HepG2 (cell line): ENCODE results near the gene HIRA. TPM values are rescaled to one million over a fixed set of nuclear protein-coding genes. Genes with fewer than 3 reads are reported as not detected.

Experiments
- CCDC6 ChIP-seq: sonication (generic); formaldehyde crosslinking; IDR thresholded peaks from 2 replicates; pipeline ENCODE4 v1.8.1; 2022; ENCODE audit warnings: mild to moderate bottlenecking, missing genetic modification reagents, moderate library complexity
- HES4 ChIP-seq: sonication (generic); formaldehyde crosslinking; IDR thresholded peaks from 2 replicates; pipeline ENCODE4 v1.9.0; 2021; ENCODE audit warnings: mild to moderate bottlenecking, missing genetic modification reagents, borderline replicate concordance
- HHEX ChIP-seq: IDR thresholded peaks from 2 replicates; pipeline ENCODE4 v1.6.1; 2016; ENCODE audit warnings: control low read depth
- HIVEP1 ChIP-seq: sonication (generic); formaldehyde crosslinking; IDR thresholded peaks from 2 replicates; pipeline ENCODE4 v1.4.0; 2020; ENCODE audit warnings: mild to moderate bottlenecking, missing genetic modification reagents
- KLF12 ChIP-seq: sonication (generic); formaldehyde crosslinking; IDR thresholded peaks from 2 replicates; pipeline ENCODE4 v1.4.0; 2020; ENCODE audit warnings: missing genetic modification reagents, borderline replicate concordance
- MIER3 ChIP-seq: IDR thresholded peaks from 2 replicates; pipeline ENCODE4 v1.6.1; 2016; ENCODE audit warnings: missing compliant biosample characterization, borderline replicate concordance
- NFE2L2 ChIP-seq: fragments of 150-350 bp; IDR thresholded peaks from 2 replicates; pipeline ENCODE4 v1.6.1; 2014; ENCODE audit warnings: low read length
- PAWR ChIP-seq: sonication (generic); formaldehyde crosslinking; IDR thresholded peaks from 2 replicates; pipeline ENCODE4 v1.4.0; 2020; ENCODE audit warnings: missing genetic modification reagents, mild to moderate bottlenecking, borderline replicate concordance
- RFX1 ChIP-seq: fragments of 450-650 bp; IDR thresholded peaks from 2 replicates; pipeline ENCODE4 v1.6.1; 2017
- SIX1 ChIP-seq: sonication (generic); formaldehyde crosslinking; IDR thresholded peaks from 2 replicates; pipeline ENCODE4 v1.4.0; 2020; ENCODE audit warnings: missing genetic modification reagents, borderline replicate concordance
- TCF7 ChIP-seq: sonication (generic); IDR thresholded peaks from 2 replicates; pipeline ENCODE4 v1.6.1; 2016; ENCODE audit warnings: antibody characterized with exemption, low read depth
- XRCC5 ChIP-seq: fragments of 200-400 bp; formaldehyde crosslinking; optimal IDR thresholded peaks from 2 replicates; pipeline ENCODE3; 2017; ENCODE audit warnings: mild to moderate bottlenecking, low read length
- ZFP1 ChIP-seq: IDR thresholded peaks from 2 replicates; pipeline ENCODE4 v1.6.1; 2016
- ZNF224 ChIP-seq: sonication (generic); formaldehyde crosslinking; IDR thresholded peaks from 2 replicates; pipeline ENCODE4 v1.5.0; 2020; ENCODE audit warnings: mild to moderate bottlenecking, missing genetic modification reagents
- ZNF354B ChIP-seq: sonication (generic); formaldehyde crosslinking; IDR thresholded peaks from 2 replicates; pipeline ENCODE4 v1.8.0; 2022; ENCODE audit warnings: mild to moderate bottlenecking, missing genetic modification reagents
- ZNF773 ChIP-seq: sonication (generic); formaldehyde crosslinking; IDR thresholded peaks from 2 replicates; pipeline ENCODE4 v1.4.0; 2020; ENCODE audit warnings: missing genetic modification reagents, borderline replicate concordance
- ZSCAN12 ChIP-seq: sonication (generic); formaldehyde crosslinking; IDR thresholded peaks from 2 replicates; pipeline ENCODE4 v1.9.0; 2021; ENCODE audit warnings: mild to moderate bottlenecking, missing genetic modification reagents
- polyA plus RNA-seq, 8 experiments: library from polyadenylated mRNA; depleted of rRNA in 3 of 8; stranded (reverse) in 7 of 8; unstranded in 1 of 8; fragments of >200 nt; fragmentation: Illumina TruSeq in 4 of 8; extraction: Trizol in 4 of 8; gene quantifications; 2 replicates each; pipeline versions ENCODE4 v1.2.1 to v1.2.3, GENCODE V29; 2011 to 2016; ENCODE audit warnings: low read depth in 4 of 8, missing spikeins in 1 of 8, mixed read lengths in 1 of 8; ENCODE audit not compliant: insufficient read depth in 1 of 8
- total RNA-seq, 5 experiments: library from RNA; depleted of rRNA; stranded (reverse); fragments of >200 nt; fragmentation: Illumina TruSeq; extraction: Trizol; gene quantifications; 2 replicates each; pipeline ENCODE4 v1.2.3, GENCODE V29; 2016; ENCODE audit warnings: low read depth in 1 of 5
- TF ChIP-seq, protein P1 (sequence below), 2 experiments: sonication (generic) in 1 of 2; formaldehyde crosslinking in 1 of 2; IDR thresholded peaks; 2 replicates each; pipeline versions ENCODE4 v1.6.1 to v1.9.0; 2014 to 2022; ENCODE audit warnings: antibody characterized with exemption in 1 of 2, borderline replicate concordance in 1 of 2, inconsistent platforms in 1 of 2, low read depth in 1 of 2, missing genetic modification reagents in 1 of 2
- TF ChIP-seq, protein P2 (sequence below): sonication (generic); formaldehyde crosslinking; IDR thresholded peaks from 2 replicates; pipeline ENCODE4 v1.4.0; 2020; ENCODE audit warnings: missing genetic modification reagents

The HIRA gene
- total and polyA plus RNA-seq, 2 of the 13 experiments (the other 11 are each of a cell fraction or from before 2014, with no cell fraction given) = 21.5 to 29.2 TPM

DNA sequence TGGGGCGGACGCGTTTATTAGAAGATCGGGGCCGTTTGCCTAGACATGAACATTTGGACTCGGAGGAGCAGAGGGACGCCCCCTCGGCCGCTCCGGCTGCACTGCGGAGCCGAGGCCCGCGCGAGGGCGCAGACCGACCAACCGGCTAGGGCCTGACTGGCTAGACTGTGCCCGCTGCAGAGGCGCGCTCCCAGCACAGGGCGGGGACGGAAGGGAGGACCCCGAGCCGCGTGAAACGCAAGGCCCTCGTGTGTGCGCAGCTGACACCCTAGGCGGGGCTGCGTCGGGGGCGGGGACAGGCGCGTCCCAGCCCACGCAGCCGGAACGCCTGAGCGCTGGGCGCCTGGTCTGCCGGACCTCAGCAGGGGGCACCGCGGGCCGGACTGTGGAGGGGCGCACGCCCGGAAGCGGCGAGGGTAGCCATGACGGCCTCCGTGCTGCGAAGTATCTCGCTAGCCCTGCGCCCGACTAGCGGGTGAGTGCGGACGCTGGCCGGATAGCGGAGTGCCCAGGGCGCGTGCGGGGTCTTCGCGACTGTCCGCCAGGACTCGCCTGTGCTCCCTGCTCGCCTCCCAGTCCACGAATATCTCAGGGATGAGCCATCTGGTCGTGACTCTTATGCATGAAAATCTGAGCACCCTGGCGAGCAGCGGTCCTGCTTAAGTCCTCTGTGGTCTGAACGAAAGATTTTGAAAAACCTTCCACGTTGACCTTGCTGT lies 759 bp upstream of the HIRA start, which contains the start of gene MRPL40 (continued):
- TF ChIP-seq, protein P1, sequence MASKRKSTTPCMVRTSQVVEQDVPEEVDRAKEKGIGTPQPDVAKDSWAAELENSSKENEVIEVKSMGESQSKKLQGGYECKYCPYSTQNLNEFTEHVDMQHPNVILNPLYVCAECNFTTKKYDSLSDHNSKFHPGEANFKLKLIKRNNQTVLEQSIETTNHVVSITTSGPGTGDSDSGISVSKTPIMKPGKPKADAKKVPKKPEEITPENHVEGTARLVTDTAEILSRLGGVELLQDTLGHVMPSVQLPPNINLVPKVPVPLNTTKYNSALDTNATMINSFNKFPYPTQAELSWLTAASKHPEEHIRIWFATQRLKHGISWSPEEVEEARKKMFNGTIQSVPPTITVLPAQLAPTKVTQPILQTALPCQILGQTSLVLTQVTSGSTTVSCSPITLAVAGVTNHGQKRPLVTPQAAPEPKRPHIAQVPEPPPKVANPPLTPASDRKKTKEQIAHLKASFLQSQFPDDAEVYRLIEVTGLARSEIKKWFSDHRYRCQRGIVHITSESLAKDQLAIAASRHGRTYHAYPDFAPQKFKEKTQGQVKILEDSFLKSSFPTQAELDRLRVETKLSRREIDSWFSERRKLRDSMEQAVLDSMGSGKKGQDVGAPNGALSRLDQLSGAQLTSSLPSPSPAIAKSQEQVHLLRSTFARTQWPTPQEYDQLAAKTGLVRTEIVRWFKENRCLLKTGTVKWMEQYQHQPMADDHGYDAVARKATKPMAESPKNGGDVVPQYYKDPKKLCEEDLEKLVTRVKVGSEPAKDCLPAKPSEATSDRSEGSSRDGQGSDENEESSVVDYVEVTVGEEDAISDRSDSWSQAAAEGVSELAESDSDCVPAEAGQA (IDR thresholded peaks at IDR 0.05; ENCODE audit: low read depth) = peak; percentile 88
- TF ChIP-seq, protein P1 (CRISPR knock-in tag; IDR thresholded peaks at IDR 0.05; ENCODE audit: borderline replicate concordance) = no peak
- TF ChIP-seq ZNF773 (CRISPR knock-in tag) = peak; percentile 85; the same call in 1 of the 2 replicates
- TF ChIP-seq XRCC5 = peak; percentile 99
- TF ChIP-seq NFE2L2 = no peak
- TF ChIP-seq KLF12 (CRISPR knock-in tag) = peak; percentile 91; the same call in 1 of the 2 replicates
- peak; percentile 65; the same call in 1 of the 2 replicates for TF ChIP-seq HES4 (CRISPR knock-in tag)
- peak; percentile 97 for TF ChIP-seq ZNF354B
- no peak; the same call in 1 of the 2 replicates for TF ChIP-seq RFX1
- TF ChIP-seq SIX1 = peak; percentile 70; the same call in 1 of the 2 replicates
- no peak for TF ChIP-seq PAWR (CRISPR knock-in tag)
- peak; percentile 97 for TF ChIP-seq CCDC6 (CRISPR knock-in tag)
- no peak for TF ChIP-seq HHEX
- peak; percentile 95; the same call in 1 of the 2 replicates for TF ChIP-seq MIER3 (CRISPR knock-in tag)
- TF ChIP-seq, protein P2, sequence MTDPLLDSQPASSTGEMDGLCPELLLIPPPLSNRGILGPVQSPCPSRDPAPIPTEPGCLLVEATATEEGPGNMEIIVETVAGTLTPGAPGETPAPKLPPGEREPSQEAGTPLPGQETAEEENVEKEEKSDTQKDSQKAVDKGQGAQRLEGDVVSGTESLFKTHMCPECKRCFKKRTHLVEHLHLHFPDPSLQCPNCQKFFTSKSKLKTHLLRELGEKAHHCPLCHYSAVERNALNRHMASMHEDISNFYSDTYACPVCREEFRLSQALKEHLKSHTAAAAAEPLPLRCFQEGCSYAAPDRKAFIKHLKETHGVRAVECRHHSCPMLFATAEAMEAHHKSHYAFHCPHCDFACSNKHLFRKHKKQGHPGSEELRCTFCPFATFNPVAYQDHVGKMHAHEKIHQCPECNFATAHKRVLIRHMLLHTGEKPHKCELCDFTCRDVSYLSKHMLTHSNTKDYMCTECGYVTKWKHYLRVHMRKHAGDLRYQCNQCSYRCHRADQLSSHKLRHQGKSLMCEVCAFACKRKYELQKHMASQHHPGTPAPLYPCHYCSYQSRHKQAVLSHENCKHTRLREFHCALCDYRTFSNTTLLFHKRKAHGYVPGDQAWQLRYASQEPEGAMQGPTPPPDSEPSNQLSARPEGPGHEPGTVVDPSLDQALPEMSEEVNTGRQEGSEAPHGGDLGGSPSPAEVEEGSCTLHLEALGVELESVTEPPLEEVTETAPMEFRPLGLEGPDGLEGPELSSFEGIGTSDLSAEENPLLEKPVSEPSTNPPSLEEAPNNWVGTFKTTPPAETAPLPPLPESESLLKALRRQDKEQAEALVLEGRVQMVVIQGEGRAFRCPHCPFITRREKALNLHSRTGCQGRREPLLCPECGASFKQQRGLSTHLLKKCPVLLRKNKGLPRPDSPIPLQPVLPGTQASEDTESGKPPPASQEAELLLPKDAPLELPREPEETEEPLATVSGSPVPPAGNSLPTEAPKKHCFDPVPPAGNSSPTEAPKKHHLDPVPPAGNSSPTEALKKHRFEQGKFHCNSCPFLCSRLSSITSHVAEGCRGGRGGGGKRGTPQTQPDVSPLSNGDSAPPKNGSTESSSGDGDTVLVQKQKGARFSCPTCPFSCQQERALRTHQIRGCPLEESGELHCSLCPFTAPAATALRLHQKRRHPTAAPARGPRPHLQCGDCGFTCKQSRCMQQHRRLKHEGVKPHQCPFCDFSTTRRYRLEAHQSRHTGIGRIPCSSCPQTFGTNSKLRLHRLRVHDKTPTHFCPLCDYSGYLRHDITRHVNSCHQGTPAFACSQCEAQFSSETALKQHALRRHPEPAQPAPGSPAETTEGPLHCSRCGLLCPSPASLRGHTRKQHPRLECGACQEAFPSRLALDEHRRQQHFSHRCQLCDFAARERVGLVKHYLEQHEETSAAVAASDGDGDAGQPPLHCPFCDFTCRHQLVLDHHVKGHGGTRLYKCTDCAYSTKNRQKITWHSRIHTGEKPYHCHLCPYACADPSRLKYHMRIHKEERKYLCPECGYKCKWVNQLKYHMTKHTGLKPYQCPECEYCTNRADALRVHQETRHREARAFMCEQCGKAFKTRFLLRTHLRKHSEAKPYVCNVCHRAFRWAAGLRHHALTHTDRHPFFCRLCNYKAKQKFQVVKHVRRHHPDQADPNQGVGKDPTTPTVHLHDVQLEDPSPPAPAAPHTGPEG (CRISPR knock-in tag) = peak; percentile 65; the same call in 1 of the 2 replicates
- peak; percentile 91; the same call in 1 of the 2 replicates for TF ChIP-seq ZFP1 (CRISPR knock-in tag)
- TF ChIP-seq HIVEP1 (CRISPR knock-in tag) = peak; percentile 88; the same call in 1 of the 2 replicates
- peak; percentile 92; the same call in 1 of the 2 replicates for TF ChIP-seq ZNF224
- TF ChIP-seq ZSCAN12 (CRISPR knock-in tag) = no peak
- TF ChIP-seq TCF7 = no peak
